Osteocyte (in vitro differentiated cells): ENCODE measurements around the gene MYL6B. TPM values are rescaled to one million over a fixed set of nuclear protein-coding genes. Genes with fewer than 3 reads are reported as not detected.

ENCODE experiments used
- DNase-seq: peaks from one replicate; pipeline ENCODE4 v3.0.0; 2021; ENCODE audit warnings: mixed read lengths; ENCODE audit not compliant: unreplicated experiment; ENCODE audit errors: extremely low spot score
- H3K27ac Mint-ChIP-seq: one replicate; pipeline ENCODE4 v1.8.0; 2021; ENCODE audit warnings: mild to moderate bottlenecking, mixed read lengths; ENCODE audit not compliant: unreplicated experiment
- H3K27me3 Mint-ChIP-seq: one replicate; pipeline ENCODE4 v1.8.0; 2021; ENCODE audit warnings: mixed read lengths; ENCODE audit not compliant: unreplicated experiment
- H3K36me3 Mint-ChIP-seq: one replicate; pipeline ENCODE4 v1.8.0; 2021; ENCODE audit warnings: mixed read lengths; ENCODE audit not compliant: unreplicated experiment
- H3K4me1 Mint-ChIP-seq: one replicate; pipeline ENCODE4 v1.8.0; 2021; ENCODE audit warnings: mixed read lengths; ENCODE audit not compliant: unreplicated experiment
- H3K4me3 Mint-ChIP-seq: one replicate; pipeline ENCODE4 v1.8.0; 2021; ENCODE audit warnings: mild to moderate bottlenecking, moderate library complexity, mixed read lengths; ENCODE audit not compliant: unreplicated experiment
- H3K9me3 Mint-ChIP-seq: one replicate; pipeline ENCODE4 v1.8.0; 2021; ENCODE audit warnings: mixed read lengths; ENCODE audit not compliant: unreplicated experiment
- CTCF ChIP-seq: fragments of 200-600 bp; sonication (generic); IDR thresholded peaks from 2 replicates; pipeline ENCODE4 v1.5.0; 2021; ENCODE audit warnings: antibody characterized with exemption, mild to moderate bottlenecking, moderate library complexity
- long read RNA-seq: library from polyadenylated mRNA; unstranded; transcript quantifications from one replicate; pipeline ENCODE4 v2.0.0, GENCODE V29; 2021
- total RNA-seq: library from RNA; stranded (reverse); gene quantifications from 2 replicates; pipeline ENCODE4 v1.2.1, GENCODE V29; 2021

The MYL6B gene
- 123 and 139 TPM in 2 replicates for total RNA-seq
- long read RNA-seq, partial matches to known transcripts = 10 of 32 reads
- long read RNA-seq, other reads (novel, unspliced or antisense) = 20 of 32 reads

- no peaks in the 10 kb centered on the region for H3K9me3 Mint-ChIP-seq
- peak within 1 kb of the TSS; percentile 95 for H3K27ac Mint-ChIP-seq
Measured at GRCh38 chr12:56152132-56152755, at the start of gene MYL6B. Gene MYL6B (plus strand): TSS chr12:56152587. CDS start chr12:56153919, 1,332 bp downstream.

GRCh38 chr12:56102683-56103065 is 49.7 kb upstream of the MYL6B start:
- Mint-ChIP-seq H3K27ac (no peak overlapping the region), H3K4me1 (peaks cover 30% of the 10 kb centered on the region), H3K4me3 (no peak overlapping the region), H3K27me3 (no peaks in the 10 kb centered on the region), H3K9me3 (no peaks in the 10 kb centered on the region), H3K36me3 (peaks cover 8% of the 10 kb centered on the region)
- DNase-seq = no peak
- no peak for TF ChIP-seq CTCF

More at GRCh38 chr12:56152132-56152755, at the start of gene MYL6B:
- no peak for TF ChIP-seq CTCF
- peaks cover 42% of the 10 kb centered on the region for H3K4me1 Mint-ChIP-seq
- H3K36me3 Mint-ChIP-seq = peaks cover 11% of the 10 kb centered on the region
- H3K27me3 Mint-ChIP-seq = no peaks in the 10 kb centered on the region
- peak within 1 kb of the TSS; percentile 93 for H3K4me3 Mint-ChIP-seq
- DNase-seq = peak; percentile 95

GRCh38 chr12:56103066-56103711 is 49.2 kb upstream of the MYL6B start:
- Mint-ChIP-seq H3K36me3 (peaks cover 9% of the 10 kb centered on the region), H3K27ac (peak overlapping the region; percentile 98), H3K4me3 (peak overlapping the region; percentile 95), H3K27me3 (no peaks in the 10 kb centered on the region), H3K4me1 (peaks cover 30% of the 10 kb centered on the region), H3K9me3 (no peaks in the 10 kb centered on the region)
- TF ChIP-seq CTCF = no peak
- DNase-seq = no peak

GRCh38 chr12:56103823-56104108 is 48.6 kb upstream of the MYL6B start:
- TF ChIP-seq CTCF = no peak
- peak overlapping the region; percentile 95 for H3K4me3 Mint-ChIP-seq
- H3K36me3 Mint-ChIP-seq = peaks cover 13% of the 10 kb centered on the region

GRCh38 chr12:56104109-56104814 is 48.1 kb upstream of the MYL6B start, which contains the start of gene PA2G4:
Gene PA2G4 (plus strand): TSS chr12:56104559. CDS start chr12:56104738, 179 bp downstream.
- peaks cover 30% of the 10 kb centered on the region for H3K4me1 Mint-ChIP-seq
- H3K27me3 Mint-ChIP-seq = no peaks in the 10 kb centered on the region
- H3K27ac Mint-ChIP-seq = peak within 1 kb of the TSS; percentile 98
- peak; percentile 99 for DNase-seq
- H3K36me3 Mint-ChIP-seq = peaks cover 13% of the 10 kb centered on the region
- H3K9me3 Mint-ChIP-seq = no peaks in the 10 kb centered on the region
- H3K4me3 Mint-ChIP-seq = peak within 1 kb of the TSS; percentile 95
- TF ChIP-seq CTCF = no peak

More at GRCh38 chr12:56103823-56104108, 48.6 kb upstream of the MYL6B start:
- no peak for DNase-seq
- H3K4me1 Mint-ChIP-seq = peaks cover 30% of the 10 kb centered on the region
- no peaks in the 10 kb centered on the region for H3K27me3 Mint-ChIP-seq
- H3K9me3 Mint-ChIP-seq = no peaks in the 10 kb centered on the region
- H3K27ac Mint-ChIP-seq = peak overlapping the region; percentile 98
